Measurements from ENCODE around the gene FIGLA.
A peak's percentile ranks its signal among the peaks of the same experiment; 100 is the strongest.
"Not testable (repeated sequence)": the region's sequence is repeated elsewhere in the genome, so short reads cannot be mapped to it uniquely, and the experiment has no call there.

The FIGLA gene

DNA sequence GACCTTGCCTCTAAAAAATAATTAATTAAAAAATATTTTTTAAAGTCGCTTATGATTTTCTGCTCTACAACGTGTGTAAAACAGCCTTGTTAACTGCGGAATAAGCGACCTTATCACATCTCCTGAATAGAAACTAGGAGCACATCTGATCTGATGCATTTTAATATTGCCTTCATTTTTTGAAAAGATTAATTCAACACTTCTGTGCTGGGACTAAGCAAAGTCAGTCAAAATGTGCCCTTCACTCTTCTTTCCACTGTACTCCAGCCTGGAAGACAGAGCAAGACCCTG, 17.3 kb upstream of the FIGLA start:
- no peak for DNase-seq

GRCh38 chr2:70807102-70807827, 16.8 kb upstream of the FIGLA start:
- no peak for DNase-seq

DNA sequence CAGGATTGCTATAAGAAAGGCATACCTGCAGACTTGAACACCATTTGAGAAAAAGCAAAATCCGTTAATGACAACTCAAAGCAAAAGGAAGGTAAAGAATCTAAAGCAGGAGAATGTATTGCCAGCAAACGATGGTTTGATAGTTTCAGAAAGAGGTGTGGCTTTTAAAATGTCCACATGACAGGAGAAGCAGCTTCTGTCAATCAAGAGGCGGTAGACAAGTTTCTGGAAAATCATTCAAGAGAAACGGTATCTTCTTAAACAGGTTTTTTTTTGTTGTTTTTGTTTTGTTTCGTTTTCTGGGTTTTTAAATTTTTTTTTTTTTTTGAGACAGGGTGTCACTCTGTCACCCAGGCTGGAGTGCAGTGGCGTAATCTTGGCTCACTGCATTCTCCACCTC, 16.2 kb upstream of the FIGLA start:
- DNase-seq = no peak

DNA sequence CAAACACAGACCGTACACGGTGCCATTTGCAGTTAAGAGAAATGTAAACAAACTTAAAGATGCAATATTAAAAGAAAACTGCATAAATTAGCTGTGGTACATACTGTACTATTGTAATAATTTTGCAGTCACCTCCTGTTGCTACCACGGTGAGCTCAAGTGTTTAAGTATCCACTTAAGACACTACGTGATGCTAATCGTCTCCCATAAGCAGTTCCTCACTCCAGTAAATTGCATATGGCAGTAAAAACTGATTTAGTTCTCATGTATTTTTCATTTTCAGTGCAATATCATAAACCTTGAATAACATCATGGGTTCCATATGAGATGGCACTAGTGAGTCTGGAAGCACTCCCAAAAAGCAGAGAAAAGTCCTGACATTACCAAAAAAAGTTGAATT, 15.6 kb upstream of the FIGLA start:
- no peak for DNase-seq

GRCh38 chr2:70801607-70802263, 11.3 kb upstream of the FIGLA start:
- DNase-seq = no peak

DNA sequence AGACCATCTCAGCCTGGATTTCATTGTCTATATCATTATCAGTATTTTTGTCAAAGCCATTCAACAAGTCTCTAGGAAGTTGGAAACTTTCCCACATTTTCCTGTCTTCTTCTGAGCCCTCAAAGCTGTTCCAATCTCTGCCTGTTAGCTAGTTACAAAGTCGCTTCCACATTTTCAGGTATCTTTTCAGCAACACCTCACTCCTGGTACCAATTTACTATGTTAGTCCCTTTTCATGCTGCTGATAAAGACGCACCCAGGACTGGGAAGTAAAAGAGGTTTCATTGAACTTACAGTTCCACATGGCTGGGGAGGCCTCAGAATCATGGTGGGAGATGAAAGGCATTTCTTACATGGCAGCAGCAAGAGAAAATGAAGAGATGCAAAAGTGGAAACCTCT, 9.3 kb upstream of the FIGLA start:
- no peak for DNase-seq

GRCh38 chr2:70797996-70798395, 7.6 kb upstream of the FIGLA start:
- DNase-seq = not testable (repeated sequence)

DNA sequence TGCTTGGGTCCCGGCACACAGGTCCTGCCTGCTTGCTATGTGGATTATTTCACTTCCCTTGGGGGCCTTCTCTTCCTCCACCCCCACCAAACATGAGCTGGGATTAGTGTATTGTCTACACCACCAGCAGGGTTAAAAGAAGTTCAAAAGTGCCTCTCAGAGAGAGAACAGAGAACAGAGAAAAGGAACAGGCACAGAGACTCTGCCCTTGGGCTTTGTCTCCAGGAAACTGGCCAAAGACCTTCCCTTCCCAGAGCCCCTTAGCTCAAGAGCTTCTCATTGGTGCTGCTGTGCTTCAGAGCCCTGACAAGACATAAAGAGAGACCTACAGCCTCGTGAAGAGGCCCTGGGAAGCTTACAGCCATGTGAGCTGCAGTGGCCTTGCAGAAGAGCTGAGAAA, 7.1 kb upstream of the FIGLA start:
- no peak for DNase-seq

DNA sequence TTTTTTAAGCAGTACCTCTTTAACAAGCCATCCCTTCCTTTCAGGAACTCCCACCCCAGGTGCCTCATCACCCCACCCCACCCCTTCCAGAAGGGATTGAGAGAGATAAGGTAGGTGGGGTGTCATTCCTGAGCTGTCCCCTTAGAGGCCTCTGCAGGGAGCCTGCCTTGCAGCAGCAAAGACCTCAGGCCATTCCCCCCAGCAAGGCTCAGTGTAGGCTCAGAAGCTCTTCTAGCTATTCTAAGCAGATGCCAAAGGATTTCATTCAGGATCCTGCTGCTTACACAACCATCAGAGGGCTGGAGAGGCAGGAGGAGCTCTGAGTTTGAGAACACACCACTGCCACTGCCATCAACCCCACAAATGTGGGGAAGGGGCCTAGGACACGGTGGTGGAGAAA, 5.8 kb upstream of the FIGLA start:
- DNase-seq = no peak

GRCh38 chr2:70795164-70795995, 4.9 kb upstream of the FIGLA start:
- DNase-seq = no peak

GRCh38 chr2:70793450-70793849, 3.0 kb upstream of the FIGLA start:
- no peak for DNase-seq

GRCh38 chr2:70789304-70790135, 923 bp downstream of the FIGLA start:
- DNase-seq = peak; percentile 54 to 61

- peak in 1 of 2 experiments; percentile 26 for DNase-seq
Measured at GRCh38 chr2:70785137-70785911, 5.1 kb downstream of the FIGLA start.

- DNase-seq = no peak
Measured at GRCh38 chr2:70784320-70784719, 6.1 kb downstream of the FIGLA start.

DNA sequence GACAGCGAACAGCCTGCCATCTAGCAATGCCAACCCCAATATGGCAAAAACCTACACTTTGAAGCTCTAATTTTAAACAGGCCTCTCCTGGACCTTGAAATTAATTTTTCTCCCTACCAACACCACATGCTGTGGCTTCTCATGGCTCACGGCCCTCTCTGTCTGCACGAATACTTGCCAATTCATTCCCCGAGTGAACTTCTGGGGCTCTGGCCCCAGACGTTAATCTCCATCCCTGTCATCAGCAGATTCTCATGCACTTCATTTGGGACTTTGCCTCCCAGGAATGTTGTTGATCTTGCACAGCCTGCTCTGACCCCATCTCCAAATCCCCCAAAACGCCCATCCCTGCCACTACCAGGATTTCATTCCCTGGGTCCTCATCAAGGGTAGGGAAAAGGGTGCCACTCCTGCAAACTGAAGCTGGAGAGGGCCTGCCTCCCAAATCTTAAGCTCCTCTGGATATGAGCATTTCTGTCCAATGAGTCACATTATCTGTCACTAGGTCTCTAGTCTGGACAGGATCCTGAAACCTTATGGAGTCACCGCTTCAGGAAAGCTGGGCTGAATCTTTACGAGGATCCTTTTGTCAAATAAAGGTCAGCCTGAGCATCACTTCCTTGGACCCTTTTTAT, 10.4 kb downstream of the FIGLA start:
- no peak for DNase-seq

DNA sequence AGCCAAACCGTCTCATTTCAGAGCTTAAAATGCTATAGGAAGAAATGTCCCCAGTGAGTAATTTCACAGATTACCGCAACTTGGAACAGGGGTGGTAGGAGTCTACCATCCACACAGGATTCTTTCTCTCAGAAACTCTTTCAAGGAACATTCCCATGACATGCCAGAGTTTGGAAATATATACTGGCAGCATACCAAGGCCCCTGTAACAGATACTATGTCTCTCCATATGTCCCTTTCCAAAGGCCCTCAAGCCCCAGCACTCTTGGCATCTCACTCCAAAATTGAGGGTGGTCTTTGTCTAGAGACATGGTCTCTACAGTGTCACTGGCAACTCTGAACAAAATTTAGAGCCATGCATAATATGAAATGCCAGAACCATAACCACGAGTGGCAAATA, 11.0 kb downstream of the FIGLA start:
- no peak for DNase-seq

- no peak for DNase-seq
Measured at GRCh38 chr2:70778676-70779075, 11.8 kb downstream of the FIGLA start.

DNA sequence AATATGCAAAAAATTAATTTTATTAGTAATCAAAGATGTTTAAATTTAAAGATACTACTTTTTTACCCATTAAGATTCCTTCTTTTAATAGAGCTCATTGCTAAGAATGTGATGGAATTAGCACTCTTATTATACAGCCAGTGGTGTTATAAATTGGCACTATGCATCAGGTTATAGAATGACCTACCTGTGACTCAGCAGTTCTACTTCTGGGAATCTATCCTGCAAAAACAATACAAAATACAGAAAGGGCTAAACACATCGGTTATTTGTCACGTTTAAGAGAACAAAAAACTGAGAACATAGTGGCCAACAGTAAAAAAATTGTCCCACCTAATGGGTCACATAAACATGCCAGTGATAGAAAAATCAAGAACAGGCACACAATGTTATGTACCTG, 13.0 kb downstream of the FIGLA start:
- no peak for DNase-seq

- DNase-seq = no peak
Measured at GRCh38 chr2:70776266-70776665, 14.2 kb downstream of the FIGLA start.

DNA sequence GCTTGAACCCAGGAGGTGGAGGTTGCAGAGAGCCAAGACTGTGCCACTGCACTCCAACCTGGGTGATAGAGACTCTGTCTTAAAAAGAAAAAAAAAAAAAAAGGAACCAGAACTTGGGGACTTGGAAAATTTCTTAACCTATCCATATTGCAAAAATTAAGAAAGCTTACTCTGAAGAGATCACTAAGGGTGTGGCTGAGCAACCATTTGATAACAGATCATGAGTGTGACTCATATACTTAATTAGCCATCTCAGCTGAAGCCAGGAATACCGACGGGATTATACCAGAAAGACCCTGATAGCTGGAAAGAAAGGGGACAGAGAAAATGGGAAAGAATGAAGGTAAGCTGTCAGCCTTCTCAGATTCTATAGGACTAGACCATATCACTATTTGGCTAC, 15.3 kb downstream of the FIGLA start:
- no peak for DNase-seq

DNA sequence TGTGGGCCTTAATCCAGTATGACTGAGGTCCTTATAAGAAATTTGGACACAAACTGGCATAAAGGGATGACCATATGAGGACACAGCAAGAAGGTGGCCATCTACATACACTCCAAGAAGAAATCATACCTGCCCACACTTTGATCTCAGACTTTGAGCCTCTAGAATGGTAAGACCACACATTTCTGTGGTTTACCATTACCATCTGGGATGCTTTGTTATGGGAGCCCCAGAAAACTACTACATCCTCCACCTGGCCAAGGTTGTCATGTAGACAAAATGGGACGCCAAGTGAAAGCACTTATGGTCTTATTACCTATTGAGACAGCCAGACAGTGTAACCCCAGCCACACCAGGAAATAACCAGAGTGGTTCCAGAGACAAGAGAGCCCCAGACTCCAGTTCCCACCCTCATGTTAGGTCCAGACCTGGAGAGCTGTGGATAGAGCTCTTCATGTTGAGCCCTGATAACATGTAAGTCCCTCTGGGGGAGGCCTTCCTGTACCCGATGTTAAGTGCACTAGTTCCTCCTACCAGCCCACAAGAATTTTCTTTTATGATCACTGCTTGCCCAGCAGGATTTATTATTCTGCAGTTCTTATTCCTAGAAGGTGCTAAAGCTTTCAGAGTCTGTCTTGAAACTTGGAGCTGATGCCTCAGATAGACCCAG, 17.8 kb downstream of the FIGLA start:
- DNase-seq = no peak
